ENCODE measurements around the gene ACSL1. TPM values are rescaled to one million over a fixed set of nuclear protein-coding genes. Genes with fewer than 3 reads are reported as not detected.
"Not testable (repeated sequence)": the region's sequence is repeated elsewhere in the genome, so short reads cannot be mapped to it uniquely, and the experiment has no call there.

ACSL1 gene
- total RNA-seq, 1 donor from 2014 or later: 445 TPM

GRCh38 chr4:184801781-184802696 is 23.7 kb downstream of the ACSL1 start:
- no peak for ATAC-seq
- intact Hi-C loops (cut with DNase I): loop anchor here (10.0 kb wide), 1 partner anchor 313 kb away; no protein-coding TSS in a partner anchor
- DNase-seq (ENCODE audit: missing footprints): no peak

- intact Hi-C loops (cut with DNase I): no loop called here
- DNase-seq (ENCODE audit: missing footprints): no peak
- no peak for ATAC-seq
These were observed 27.3 kb downstream of the ACSL1 start for GRCh38 chr4:184798504-184798903.

GRCh38 chr4:184796906-184797305 is 28.9 kb downstream of the ACSL1 start:
- ATAC-seq: peak; percentile 33
- intact Hi-C loops (cut with DNase I): no loop called here

GRCh38 chr4:184795214-184795844 is 30.4 kb downstream of the ACSL1 start:
- intact Hi-C loops (cut with DNase I): no loop called here
- ATAC-seq: no peak
- no peak for DNase-seq (ENCODE audit: missing footprints)

More at GRCh38 chr4:184796906-184797305, 28.9 kb downstream of the ACSL1 start:
- no peak for DNase-seq (ENCODE audit: missing footprints)

GRCh38 chr4:184794470-184794869 is 31.3 kb downstream of the ACSL1 start:
- ATAC-seq (no peak), DNase-seq (ENCODE audit: missing footprints) (no peak)
- intact Hi-C loops (cut with DNase I): no loop called here

- intact Hi-C loops (cut with DNase I): no loop called here
- ATAC-seq (no peak), DNase-seq (ENCODE audit: missing footprints) (no peak)
These were observed 31.9 kb downstream of the ACSL1 start for GRCh38 chr4:184793735-184794355.

GRCh38 chr4:184792950-184793555 is 32.7 kb downstream of the ACSL1 start:
- intact Hi-C loops (cut with DNase I): no loop called here
- ATAC-seq (peak; percentile 30), DNase-seq (ENCODE audit: missing footprints) (no peak)

GRCh38 chr4:184792334-184792733 is 33.4 kb downstream of the ACSL1 start:
- ATAC-seq (no peak), DNase-seq (ENCODE audit: missing footprints) (no peak)
- intact Hi-C loops (cut with DNase I): no loop called here

- DNase-seq (ENCODE audit: missing footprints) (no peak), ATAC-seq (no peak)
- intact Hi-C loops (cut with DNase I): no loop called here
These were observed 34.9 kb downstream of the ACSL1 start for GRCh38 chr4:184790826-184791225.

- no peak for ATAC-seq
- DNase-seq (ENCODE audit: missing footprints): no peak
- intact Hi-C loops (cut with DNase I): no loop called here
These were observed 37.8 kb downstream of the ACSL1 start for GRCh38 chr4:184787766-184788503.

GRCh38 chr4:184785813-184786212 is 40.0 kb downstream of the ACSL1 start:
- ATAC-seq (no peak), DNase-seq (ENCODE audit: missing footprints) (no peak)
- intact Hi-C loops (cut with DNase I): no loop called here

GRCh38 chr4:184784628-184785257 is 41.0 kb downstream of the ACSL1 start:
- ATAC-seq (no peak), DNase-seq (ENCODE audit: missing footprints) (no peak)
- intact Hi-C loops (cut with DNase I): no loop called here

- intact Hi-C loops (cut with DNase I): no loop called here
- DNase-seq (ENCODE audit: missing footprints) (no peak), ATAC-seq (no peak)
These were observed 42.9 kb downstream of the ACSL1 start for GRCh38 chr4:184782731-184783373.

- intact Hi-C loops (cut with DNase I); DNase-seq (ENCODE audit: missing footprints); ATAC-seq: not testable (repeated sequence)
These were observed 46.6 kb downstream of the ACSL1 start for GRCh38 chr4:184779160-184779559.

GRCh38 chr4:184778325-184778724 is 47.4 kb downstream of the ACSL1 start:
- intact Hi-C loops (cut with DNase I): no loop called here
- ATAC-seq: no peak

GRCh38 chr4:184776821-184777220 is 48.9 kb downstream of the ACSL1 start:
- ATAC-seq (no peak), DNase-seq (ENCODE audit: missing footprints) (no peak)
- intact Hi-C loops (cut with DNase I): no loop called here

More at GRCh38 chr4:184778325-184778724, 47.4 kb downstream of the ACSL1 start:
- no peak for DNase-seq (ENCODE audit: missing footprints)

- intact Hi-C loops (cut with DNase I): no loop called here
- ATAC-seq (peak; percentile 67), DNase-seq (ENCODE audit: missing footprints) (no peak)
These were observed 49.8 kb downstream of the ACSL1 start for GRCh38 chr4:184775854-184776555.

Measured in Right ventricle myocardium inferior (tissue), 1 donor.